LHCN-M2 (cell line): Measurements from ENCODE around the gene SPACA6. TPM values are rescaled to one million over a fixed set of nuclear protein-coding genes. Genes with fewer than 3 reads are reported as not detected.
A peak's percentile ranks its signal among the peaks of the same experiment; 100 is the strongest.

Experiments used
- DNase-seq: peaks from one replicate; pipeline ENCODE4 v3.0.0-alpha.2; 2012; ENCODE audit warnings: low read depth
- total RNA-seq: library from RNA; depleted of rRNA; stranded (reverse); fragments of >200 nt; gene quantifications from 2 replicates; pipeline ENCODE4 v1.2.3, GENCODE V29; 2014

Gene SPACA6
- total RNA-seq, 1 experiment from 2014 or later, result 12.9 TPM

GRCh38 chr19:51703575-51704515, 10.7 kb downstream of the SPACA6 start:
- peak; percentile 89 for DNase-seq

GRCh38 chr19:51704626-51705025, 11.5 kb downstream of the SPACA6 start:
- no peak for DNase-seq

GRCh38 chr19:51706296-51706695, 13.2 kb downstream of the SPACA6 start:
- no peak for DNase-seq

- DNase-seq, result no peak
Observed at GRCh38 chr19:51706885-51707284, 13.8 kb downstream of the SPACA6 start.

GRCh38 chr19:51708811-51709210, 15.7 kb downstream of the SPACA6 start:
- no peak for DNase-seq

GRCh38 chr19:51709575-51709974, 16.4 kb downstream of the SPACA6 start:
- no peak for DNase-seq

DNA sequence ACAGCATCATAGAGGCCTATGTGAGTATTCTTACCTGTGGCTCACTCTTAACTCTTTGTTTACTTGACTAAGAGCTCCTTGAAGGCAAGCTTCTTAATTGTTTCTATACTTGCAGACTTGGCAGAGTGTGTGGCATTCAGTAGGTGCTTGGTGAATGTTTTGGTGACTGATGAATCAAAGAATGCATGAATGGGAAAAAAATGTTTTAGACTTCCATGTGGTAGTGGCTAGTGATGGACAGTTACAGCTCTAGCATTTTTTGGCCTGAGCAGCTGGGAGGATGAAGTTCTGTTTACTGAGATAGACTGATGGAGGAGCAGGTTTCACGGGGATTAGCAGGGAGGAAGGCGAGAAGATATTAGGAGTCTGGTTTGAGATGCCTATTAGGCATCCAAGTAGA, 17.0 kb downstream of the SPACA6 start:
- peak; percentile 74 for DNase-seq

- DNase-seq, result no peak
Observed at GRCh38 chr19:51711702-51712101, 18.6 kb downstream of the SPACA6 start.

- DNase-seq, result no peak
Observed at GRCh38 chr19:51712461-51713081, 19.4 kb downstream of the SPACA6 start.

DNA sequence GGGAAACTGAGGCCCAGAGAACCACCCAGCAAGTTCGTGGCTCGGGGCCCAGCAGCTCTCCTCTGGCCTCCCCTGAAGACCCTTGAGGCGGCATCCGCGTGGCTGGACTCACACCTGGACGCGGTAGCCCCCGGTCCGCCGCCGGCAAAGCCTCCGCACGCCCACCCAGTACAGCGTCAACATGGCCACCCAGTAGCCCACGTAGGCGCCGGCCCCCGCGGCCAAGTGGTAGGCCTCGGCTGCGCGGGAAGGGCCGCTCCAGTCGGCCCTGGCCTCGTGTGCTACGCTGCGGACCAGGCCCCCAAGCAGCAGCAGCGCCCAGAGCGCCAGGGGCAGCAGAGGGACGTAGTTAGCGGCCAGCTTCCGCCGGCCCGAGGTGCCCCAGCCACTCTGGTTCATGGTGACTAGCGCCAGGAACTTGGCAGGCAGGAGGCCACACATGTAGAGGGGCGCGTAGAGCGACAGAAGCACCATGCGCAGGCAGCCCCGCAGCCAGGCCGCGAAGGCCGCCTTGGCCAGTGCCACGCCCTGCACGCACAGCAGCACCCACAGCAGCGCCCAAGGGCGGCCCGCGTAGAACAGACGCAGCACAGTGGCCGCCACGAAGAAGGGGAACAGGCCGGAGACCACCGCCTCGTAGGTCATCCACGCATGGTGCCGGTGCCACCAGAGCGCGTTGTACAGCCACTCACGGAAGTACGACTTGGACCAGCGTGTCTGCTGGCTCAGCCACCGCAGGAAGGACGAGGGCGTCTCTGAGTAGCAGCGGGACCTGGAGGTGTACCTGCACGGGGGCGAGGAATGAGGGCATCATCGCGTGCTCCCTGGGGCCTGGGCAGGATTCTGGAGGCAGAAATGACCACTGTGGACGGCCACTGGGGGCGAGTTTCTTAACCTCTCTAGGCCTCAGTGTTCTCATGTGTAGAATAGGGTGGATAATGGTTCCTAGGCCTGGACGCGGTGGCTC, 20.5 kb downstream of the SPACA6 start:
- no peak for DNase-seq

GRCh38 chr19:51714848-51715247, 21.7 kb downstream of the SPACA6 start:
- DNase-seq, result peak; percentile 33

DNA sequence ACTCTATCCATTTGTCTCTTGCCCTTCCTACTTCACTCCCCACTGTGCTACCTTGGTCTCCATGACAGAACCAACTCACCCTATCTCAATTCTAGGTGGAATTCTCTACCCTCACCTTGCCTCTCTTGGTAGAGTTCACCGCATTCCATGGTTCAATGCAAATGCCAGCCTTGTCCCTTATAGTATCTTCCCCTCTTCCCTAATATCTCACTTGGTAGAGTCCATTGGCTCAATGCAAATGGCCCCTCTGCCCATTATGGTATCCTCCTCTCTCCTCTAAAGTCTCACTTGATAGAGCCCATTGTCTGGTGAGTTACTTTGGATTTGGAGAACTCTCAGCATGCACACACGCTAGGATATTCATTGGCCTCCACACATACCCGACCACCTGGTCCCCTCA, 22.7 kb downstream of the SPACA6 start:
- no peak for DNase-seq

GRCh38 chr19:51716925-51717324, 23.8 kb downstream of the SPACA6 start:
- no peak for DNase-seq

- DNase-seq, result no peak
Observed at GRCh38 chr19:51719251-51719988, 26.3 kb downstream of the SPACA6 start.

DNA sequence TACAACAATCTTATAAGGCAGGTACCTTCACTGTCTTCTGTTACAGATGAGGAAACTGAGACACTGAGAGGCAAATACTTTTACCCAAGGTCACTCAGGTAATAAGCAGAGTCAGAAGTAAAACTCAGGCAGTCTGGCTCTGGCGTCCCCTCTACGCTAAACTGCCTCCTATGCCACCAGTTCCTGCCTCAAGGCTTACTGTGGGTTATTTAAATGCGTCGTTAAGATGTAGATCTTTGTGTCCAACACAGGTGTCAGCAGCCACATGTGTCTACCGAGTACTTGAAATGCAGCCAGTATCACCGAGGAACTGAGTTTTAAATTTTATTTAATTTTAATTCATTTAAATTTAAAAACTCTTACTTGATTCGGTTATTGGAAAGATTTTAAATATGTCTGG, 28.8 kb downstream of the SPACA6 start:
- no peak for DNase-seq

GRCh38 chr19:51722492-51722891, 29.4 kb downstream of the SPACA6 start:
- no peak for DNase-seq

- DNase-seq, result peak; percentile 83
Observed at GRCh38 chr19:51724543-51724942, 31.4 kb downstream of the SPACA6 start.

DNA sequence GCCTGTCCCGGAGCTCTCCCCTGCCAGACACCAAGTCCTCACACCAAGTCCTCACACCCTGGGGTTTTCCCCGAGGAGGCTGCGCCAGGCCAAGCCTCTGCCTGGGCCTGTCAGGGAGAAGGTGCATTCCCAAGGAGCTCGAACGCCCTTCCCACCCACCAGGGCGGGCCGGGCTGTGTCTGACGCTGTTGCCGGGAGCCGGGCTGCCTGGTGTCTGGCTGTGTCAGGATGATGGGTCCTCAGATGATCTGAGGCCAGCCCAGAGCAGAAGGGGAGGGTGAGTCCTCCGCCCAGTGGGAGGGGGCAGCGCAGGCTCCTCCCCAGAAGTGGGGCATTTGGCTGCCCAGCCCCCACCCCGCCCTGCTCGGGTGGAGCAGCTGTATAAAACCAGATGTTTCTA, 32.9 kb downstream of the SPACA6 start:
- DNase-seq, result peak; percentile 96

- DNase-seq, result peak; percentile 96
Observed at GRCh38 chr19:51727349-51727880, 34.3 kb downstream of the SPACA6 start.

GRCh38 chr19:51729781-51730180, 36.7 kb downstream of the SPACA6 start:
- DNase-seq, result peak; percentile 31
